HAP-1 (cell line): Measurements from ENCODE around the gene ST6GALNAC3.

Source experiments
- DNase-seq, 2 experiments: peaks; one replicate each; pipeline ENCODE4 v3.0.0-alpha.2; 2016 to 2020; ENCODE audit warnings: low spot score in 2 of 2
- H3K27me3 ChIP-seq: fragments of 250-450 bp; sonication (Bioruptor Pico); 2 replicates; pipeline ENCODE4 v1.5.1; 2020; ENCODE audit warnings: low read depth, mild to moderate bottlenecking, moderate library complexity
- H3K36me3 ChIP-seq: fragments of 250-450 bp; sonication (Bioruptor Pico); replicated peaks from 2 replicates; pipeline ENCODE4 v1.5.1; 2020; ENCODE audit warnings: mild to moderate bottlenecking
- H3K4me1 ChIP-seq: fragments of 250-450 bp; sonication (Bioruptor Pico); 2 replicates; pipeline ENCODE4 v1.5.1; 2020; ENCODE audit warnings: mild to moderate bottlenecking
- H3K4me3 ChIP-seq: fragments of 250-450 bp; sonication (Bioruptor Pico); 2 replicates; pipeline ENCODE4 v1.5.1; 2020; ENCODE audit warnings: mild to moderate bottlenecking, moderate library complexity
- H3K9me3 ChIP-seq: fragments of 250-450 bp; sonication (Bioruptor Pico); 2 replicates; pipeline ENCODE4 v1.5.1; 2020; ENCODE audit warnings: mild to moderate bottlenecking, moderate library complexity
- in situ Hi-C: fragments of 300-500 bp; cut with MboI; formaldehyde crosslinking; loops from 3 replicates; pipeline ENCODE4 v1.14.3; 2020; ENCODE audit warnings: low sequenced_read_pairs, inconsistent platforms, mixed read lengths

The ST6GALNAC3 gene

DNA sequence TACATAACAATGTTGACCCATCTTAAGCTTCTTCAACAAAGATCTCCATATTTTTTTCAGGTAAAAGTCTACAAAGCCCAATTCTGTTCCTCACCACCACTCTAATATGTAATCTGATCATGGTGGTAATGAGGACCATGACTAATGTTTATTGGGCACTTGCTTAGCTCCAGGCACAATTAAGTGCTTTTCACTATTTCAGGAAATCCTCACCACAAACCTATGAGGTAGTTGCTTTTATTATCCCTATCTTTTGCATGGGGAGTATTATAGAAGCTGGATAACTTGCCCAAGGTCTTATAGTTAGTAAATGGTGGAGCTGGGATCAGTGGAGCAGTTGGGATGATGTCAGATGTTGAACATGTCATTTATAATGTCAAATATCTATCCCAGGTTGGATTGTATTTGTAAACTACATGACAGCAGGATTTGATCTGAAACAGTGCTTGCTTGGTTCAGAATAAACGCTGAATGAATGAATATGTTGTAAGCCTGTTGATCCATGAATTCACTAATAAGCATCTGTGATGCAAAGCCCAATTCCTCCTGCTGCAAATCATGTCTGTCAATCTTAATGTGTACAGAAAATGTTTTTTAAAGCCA is 509.4 kb downstream of the ST6GALNAC3 start:
- H3K9me3 ChIP-seq, result no peaks in the 10 kb centered on the region
- H3K4me3 ChIP-seq, result no peak overlapping the region
- no peaks in the 10 kb centered on the region for H3K36me3 ChIP-seq
- H3K27me3 ChIP-seq, result no peaks in the 10 kb centered on the region; the same call in 1 of the 2 replicates
- H3K4me1 ChIP-seq, result no peaks in the 10 kb centered on the region
- no peak for DNase-seq
- in situ Hi-C loops, result no loop called here

DNA sequence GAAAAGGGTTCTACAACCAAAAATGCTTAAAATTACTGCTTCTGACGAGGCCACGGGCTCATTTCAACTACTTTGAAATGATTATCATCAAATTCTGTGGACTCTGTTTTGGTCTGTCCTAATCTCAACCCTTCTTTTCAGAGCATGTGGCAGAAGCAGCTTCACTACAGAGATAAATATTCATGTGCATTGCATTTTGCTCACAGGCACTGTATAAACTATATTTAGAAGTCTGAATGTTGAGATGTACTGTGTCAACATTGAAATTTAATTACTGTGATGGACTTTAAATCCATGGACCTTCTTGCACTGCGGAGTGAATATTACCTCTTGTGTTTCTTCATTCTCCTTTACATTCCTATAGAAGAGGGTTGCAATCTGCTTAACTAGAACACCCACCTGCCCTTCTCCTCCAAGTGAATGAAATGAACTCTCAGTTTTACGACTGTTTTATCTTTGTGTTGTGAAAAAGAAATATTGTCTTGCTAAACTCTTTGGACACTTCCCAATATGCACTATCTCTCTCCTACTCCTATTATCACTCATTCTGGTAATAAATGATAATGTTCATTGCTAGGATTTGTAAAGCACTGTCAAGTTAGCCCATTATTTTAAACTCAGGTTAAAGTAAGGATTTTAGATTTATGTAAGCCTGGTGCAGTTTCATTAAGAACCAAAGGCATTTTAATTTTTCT is 511.6 kb downstream of the ST6GALNAC3 start:
- H3K27me3 ChIP-seq, result no peaks in the 10 kb centered on the region; the same call in 1 of the 2 replicates
- no peak overlapping the region for H3K4me3 ChIP-seq
- no peaks in the 10 kb centered on the region for H3K36me3 ChIP-seq
- no peaks in the 10 kb centered on the region for H3K9me3 ChIP-seq
- no peak for DNase-seq
- no peaks in the 10 kb centered on the region for H3K4me1 ChIP-seq
- in situ Hi-C loops, result no loop called here

DNA sequence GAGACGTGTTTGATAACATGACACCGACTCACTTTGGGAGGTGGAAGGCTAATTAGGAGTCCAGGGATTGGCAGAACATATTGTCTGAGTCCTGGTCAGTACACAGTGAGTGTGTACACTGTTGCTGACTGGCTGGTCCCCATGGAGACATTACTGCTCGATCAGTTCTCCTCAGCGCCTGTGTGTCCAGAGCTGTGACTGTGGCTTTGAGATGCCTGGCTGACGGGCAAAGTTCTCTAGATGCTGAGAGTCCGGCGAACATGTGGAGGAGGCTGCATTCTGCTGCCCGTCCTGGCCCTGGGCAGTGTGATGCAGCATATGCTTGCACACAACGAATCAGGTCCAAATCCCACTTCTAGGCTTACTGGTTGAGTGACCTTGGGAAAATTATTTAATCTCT is 512.7 kb downstream of the ST6GALNAC3 start:
- Histone ChIP-seq H3K9me3 (no peaks in the 10 kb centered on the region), H3K36me3 (no peaks in the 10 kb centered on the region), H3K4me3 (no peak overlapping the region), H3K27me3 (no peaks in the 10 kb centered on the region; the same call in 1 of the 2 replicates), H3K4me1 (no peaks in the 10 kb centered on the region)
- in situ Hi-C loops, result no loop called here
- no peak for DNase-seq

DNA sequence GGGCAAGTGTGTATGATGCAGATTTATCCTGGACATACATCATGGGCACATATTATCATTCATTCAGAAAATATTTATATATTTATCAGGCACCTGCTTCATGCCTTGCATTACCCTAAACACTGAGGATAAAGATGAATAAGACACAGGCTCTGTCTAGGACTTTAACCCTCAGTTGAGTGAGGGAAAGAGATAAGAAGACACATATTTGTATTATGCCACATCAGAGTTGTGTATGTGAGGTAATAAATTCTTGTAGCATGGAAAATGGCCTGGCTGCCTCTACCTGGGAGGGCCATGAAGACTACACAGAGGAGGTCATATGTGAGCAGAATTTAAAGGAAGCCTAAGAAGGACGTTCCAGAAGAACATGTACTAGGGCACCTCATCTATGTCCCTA is 516.9 kb downstream of the ST6GALNAC3 start:
- Histone ChIP-seq H3K4me1 (no peaks in the 10 kb centered on the region), H3K36me3 (no peaks in the 10 kb centered on the region), H3K9me3 (no peaks in the 10 kb centered on the region), H3K27me3 (no peaks in the 10 kb centered on the region), H3K4me3 (no peak overlapping the region)
- in situ Hi-C loops, result no loop called here
- DNase-seq, result no peak

DNA sequence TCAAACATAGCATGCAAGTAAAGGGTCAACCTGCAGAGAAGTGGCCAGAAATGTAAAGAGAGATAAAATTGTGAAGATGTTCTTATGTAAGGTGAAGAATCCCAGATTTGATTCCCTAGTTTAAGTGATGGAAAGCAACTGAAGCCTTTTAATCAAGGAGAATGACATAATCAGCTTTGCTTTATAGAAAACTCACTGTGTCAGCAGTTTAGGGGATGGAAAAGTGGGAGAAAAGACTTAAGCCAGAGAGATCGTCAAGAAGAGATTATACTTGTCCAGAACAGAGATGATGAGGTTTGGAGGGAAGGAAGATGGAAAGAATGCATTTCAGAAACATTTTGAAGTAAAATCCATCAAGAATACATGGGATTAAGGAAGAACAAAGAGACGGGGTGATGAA is 517.4 kb downstream of the ST6GALNAC3 start:
- in situ Hi-C loops, result no loop called here
- Histone ChIP-seq H3K36me3 (no peaks in the 10 kb centered on the region), H3K4me3 (no peak overlapping the region), H3K27me3 (no peaks in the 10 kb centered on the region), H3K9me3 (no peaks in the 10 kb centered on the region), H3K4me1 (no peaks in the 10 kb centered on the region)
- DNase-seq, result no peak

DNA sequence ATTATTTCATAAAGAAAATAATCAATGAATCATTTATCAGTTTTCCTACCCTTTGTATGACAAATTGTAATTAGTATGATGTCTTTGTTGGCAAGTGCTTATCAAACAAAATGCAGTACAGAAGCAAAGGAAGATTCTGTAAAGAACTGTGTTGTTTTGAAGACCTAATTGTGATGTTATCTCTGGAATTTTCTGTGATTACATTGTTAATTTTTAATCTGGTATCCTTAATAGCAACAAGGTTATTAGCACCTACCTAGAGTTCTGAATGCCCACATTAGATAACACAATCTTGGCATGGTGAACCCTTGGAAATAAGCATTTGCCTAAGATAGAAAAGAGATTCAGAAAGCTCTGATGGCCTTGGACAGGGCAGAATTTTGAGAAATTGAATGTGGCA is 518.6 kb downstream of the ST6GALNAC3 start:
- Histone ChIP-seq H3K4me1 (no peaks in the 10 kb centered on the region), H3K36me3 (no peaks in the 10 kb centered on the region), H3K9me3 (no peaks in the 10 kb centered on the region), H3K27me3 (no peaks in the 10 kb centered on the region), H3K4me3 (no peak overlapping the region)
- no peak for DNase-seq
- in situ Hi-C loops, result no loop called here

DNA sequence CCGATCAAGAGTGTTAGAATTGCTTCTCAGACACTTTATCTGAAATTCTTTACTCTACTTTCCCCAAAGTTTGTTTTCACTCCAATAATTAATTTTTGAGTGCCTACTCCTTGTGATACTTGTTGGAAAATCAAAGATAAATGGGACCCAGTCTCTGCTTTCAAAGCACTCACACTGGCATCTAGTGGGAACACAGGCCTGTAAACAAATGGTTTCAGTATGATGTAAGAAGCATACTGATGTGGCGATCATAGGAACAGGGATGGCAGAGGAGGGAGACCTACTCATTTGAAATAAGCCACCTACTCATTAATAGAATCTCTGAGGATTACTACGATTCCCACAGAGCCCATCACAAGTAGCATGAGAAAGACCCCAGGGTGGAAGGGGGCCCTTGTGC is 519.1 kb downstream of the ST6GALNAC3 start:
- H3K27me3 ChIP-seq, result no peaks in the 10 kb centered on the region
- H3K4me1 ChIP-seq, result no peaks in the 10 kb centered on the region
- no peaks in the 10 kb centered on the region for H3K9me3 ChIP-seq
- no peak for DNase-seq
- no peaks in the 10 kb centered on the region for H3K36me3 ChIP-seq
- no peak overlapping the region for H3K4me3 ChIP-seq
- in situ Hi-C loops, result no loop called here

DNA sequence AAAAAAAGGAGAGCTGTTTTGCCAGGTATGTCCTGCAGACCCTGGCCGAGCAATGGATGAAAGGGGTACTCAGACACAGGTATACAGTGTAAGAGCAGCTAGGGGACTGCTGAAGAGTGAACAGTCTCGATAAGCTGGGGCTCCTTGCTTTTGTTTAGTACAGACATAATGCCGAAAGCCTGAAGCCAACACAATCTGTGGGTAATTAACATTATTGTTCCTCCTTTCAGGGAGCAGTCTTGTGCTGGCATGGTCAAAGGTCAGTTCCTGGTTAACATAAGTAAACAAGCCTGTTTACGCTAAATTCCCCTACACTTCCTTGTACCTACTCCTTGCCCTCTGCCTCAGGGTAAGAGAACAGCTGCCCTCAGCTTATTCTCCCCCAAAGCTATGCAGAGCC is 520.5 kb downstream of the ST6GALNAC3 start:
- Histone ChIP-seq H3K4me3 (no peak overlapping the region), H3K27me3 (no peaks in the 10 kb centered on the region), H3K9me3 (no peaks in the 10 kb centered on the region), H3K36me3 (no peaks in the 10 kb centered on the region), H3K4me1 (no peaks in the 10 kb centered on the region)
- DNase-seq, result no peak
- in situ Hi-C loops, result no loop called here

DNA sequence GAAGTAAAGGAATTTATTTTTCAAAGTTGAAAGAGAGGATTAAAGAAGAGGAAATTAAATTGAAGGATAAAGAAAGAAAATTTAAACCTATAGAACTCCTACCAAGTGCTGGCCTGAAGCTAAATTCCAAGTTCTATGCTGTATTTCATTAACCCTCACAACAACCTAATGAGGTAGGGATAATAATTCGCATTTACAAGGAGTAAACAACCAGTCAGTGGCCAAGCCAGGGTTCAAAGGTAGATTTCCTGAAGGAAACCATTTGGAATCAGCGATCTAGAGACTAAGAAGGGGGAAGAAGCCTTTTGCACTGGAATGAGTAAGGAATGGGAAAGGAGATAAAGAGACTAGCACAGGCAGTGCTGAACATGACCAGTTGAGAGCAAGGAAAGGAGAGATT is 526.9 kb downstream of the ST6GALNAC3 start:
- no peak overlapping the region for H3K4me3 ChIP-seq
- DNase-seq, result no peak
- no peaks in the 10 kb centered on the region; the same call in 1 of the 2 replicates for H3K27me3 ChIP-seq
- H3K9me3 ChIP-seq, result no peaks in the 10 kb centered on the region
- no peaks in the 10 kb centered on the region for H3K4me1 ChIP-seq
- no peaks in the 10 kb centered on the region for H3K36me3 ChIP-seq
- in situ Hi-C loops, result no loop called here

DNA sequence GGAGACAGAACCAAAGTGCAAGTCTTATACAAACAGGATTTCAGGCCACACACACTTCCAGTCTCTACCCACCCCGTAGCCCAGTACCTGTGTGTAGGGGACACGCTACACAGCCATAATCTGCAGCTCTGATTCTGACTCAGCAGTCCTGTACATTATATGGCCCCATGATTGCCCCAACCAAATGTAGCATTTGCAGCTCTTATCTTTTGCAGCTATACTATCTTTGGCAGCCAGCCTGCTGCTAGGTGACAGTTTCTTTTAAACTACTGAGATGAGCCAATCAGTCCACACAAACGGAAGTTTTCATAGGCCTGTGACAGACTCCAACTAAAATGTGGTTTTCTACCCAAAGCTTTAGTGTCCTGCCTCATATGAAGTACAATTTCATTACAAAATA is 533.2 kb downstream of the ST6GALNAC3 start:
- no peaks in the 10 kb centered on the region for H3K36me3 ChIP-seq
- H3K4me3 ChIP-seq, result no peak overlapping the region
- H3K9me3 ChIP-seq, result no peaks in the 10 kb centered on the region
- DNase-seq, result no peak
- H3K4me1 ChIP-seq, result no peaks in the 10 kb centered on the region
- in situ Hi-C loops, result no loop called here
- no peaks in the 10 kb centered on the region; the same call in 1 of the 2 replicates for H3K27me3 ChIP-seq

DNA sequence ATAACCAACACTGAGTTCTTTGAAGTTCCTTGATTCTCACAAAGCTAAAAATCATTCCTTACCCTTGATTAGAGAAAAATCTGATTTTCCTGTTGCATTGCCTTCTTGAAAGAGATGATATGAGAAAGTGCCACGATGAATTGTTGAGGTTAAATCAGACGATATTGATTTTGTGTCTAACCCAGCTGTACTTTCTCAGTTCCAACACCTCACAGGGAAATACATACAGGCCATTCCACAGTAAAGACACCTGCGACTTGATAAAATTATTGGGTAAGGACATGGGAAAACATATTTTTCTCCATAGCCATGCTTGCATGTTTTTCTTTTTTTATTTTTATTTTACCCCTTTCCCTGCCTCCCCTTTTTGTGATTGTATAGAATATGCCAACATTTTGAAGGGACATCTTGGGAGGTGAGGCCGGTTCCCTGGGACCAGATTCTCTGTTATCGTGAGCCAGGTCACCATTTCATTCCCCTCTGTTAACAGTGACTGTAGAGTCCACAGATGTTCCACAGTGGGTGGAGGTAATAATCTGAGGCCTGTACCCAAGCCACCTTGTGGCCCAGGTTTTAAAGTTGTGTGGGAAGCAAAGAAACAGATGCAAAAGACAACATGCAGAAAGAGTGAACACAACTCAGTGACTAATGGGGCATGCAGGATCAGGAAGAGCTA is 537.4 kb downstream of the ST6GALNAC3 start:
- H3K4me3 ChIP-seq, result no peak overlapping the region
- DNase-seq, result no peak
- H3K9me3 ChIP-seq, result no peaks in the 10 kb centered on the region
- H3K36me3 ChIP-seq, result no peaks in the 10 kb centered on the region
- no peaks in the 10 kb centered on the region for H3K4me1 ChIP-seq
- in situ Hi-C loops, result no loop called here
- no peaks in the 10 kb centered on the region for H3K27me3 ChIP-seq

DNA sequence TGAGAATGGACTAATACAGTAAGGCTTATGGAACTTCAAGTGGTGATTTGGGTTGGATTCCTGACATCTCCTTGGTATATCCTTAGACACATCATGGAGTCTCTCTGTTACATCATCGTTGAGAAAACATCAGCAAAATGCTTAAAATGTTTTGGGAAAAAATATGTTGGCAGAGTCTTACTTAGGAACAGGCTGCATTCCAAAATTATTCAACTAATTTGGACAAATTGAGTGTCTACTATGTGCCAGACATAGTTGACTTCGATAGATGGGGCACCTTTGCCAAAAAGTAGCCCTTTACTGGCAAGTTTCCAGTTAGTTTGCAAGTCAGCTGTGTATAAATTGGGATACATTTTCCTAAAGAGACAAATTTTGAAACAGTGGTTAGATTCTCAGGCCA is 539.3 kb downstream of the ST6GALNAC3 start:
- in situ Hi-C loops, result no loop called here
- no peaks in the 10 kb centered on the region for H3K4me1 ChIP-seq

DNA sequence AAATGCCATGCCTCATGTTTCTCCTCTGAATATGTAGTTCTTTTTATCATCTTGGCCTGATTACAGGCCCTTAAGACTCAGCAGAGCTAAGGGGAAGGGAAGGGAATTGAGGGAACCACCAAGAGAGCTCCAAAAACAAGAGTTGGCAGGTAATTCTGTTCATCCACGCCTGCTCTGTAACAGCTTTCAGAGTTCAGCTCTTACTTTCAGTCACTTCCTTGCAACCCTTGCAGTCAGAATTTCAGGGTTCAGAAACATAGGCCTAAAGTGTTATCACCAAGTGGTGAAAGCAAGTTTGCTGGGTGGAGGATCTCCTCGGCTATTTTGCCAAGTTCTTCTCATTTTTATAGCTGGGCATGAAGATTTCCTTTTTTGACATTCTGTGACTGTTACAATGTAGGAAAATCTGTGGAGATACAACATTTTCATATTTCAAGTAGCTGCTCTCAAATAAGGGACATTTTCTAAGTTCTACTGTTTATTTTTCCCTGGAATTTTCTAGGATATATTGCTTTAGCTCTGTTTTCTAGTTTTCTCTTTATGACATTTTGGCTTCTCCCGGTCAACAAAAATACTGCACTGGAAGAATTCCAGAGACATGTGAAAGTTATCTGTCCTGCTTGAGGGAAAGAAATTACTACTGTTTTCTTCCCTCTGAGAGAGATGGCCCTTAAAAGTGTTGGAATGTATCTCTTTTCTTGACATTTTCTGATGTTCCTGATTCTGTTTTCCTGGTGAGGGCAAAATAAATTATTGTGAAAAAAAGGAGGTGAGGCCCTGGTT is 540.9 kb downstream of the ST6GALNAC3 start:
- H3K36me3 ChIP-seq, result no peaks in the 10 kb centered on the region
- H3K27me3 ChIP-seq, result no peaks in the 10 kb centered on the region
- H3K4me1 ChIP-seq, result no peaks in the 10 kb centered on the region
- no peak overlapping the region for H3K4me3 ChIP-seq
- no peak for DNase-seq
- in situ Hi-C loops, result no loop called here
- no peaks in the 10 kb centered on the region for H3K9me3 ChIP-seq

More for the DNA sequence above, 539.3 kb downstream of the ST6GALNAC3 start:
- Histone ChIP-seq H3K4me3 (no peak overlapping the region), H3K36me3 (no peaks in the 10 kb centered on the region), H3K9me3 (no peaks in the 10 kb centered on the region), H3K27me3 (no peaks in the 10 kb centered on the region)
- no peak for DNase-seq

DNA sequence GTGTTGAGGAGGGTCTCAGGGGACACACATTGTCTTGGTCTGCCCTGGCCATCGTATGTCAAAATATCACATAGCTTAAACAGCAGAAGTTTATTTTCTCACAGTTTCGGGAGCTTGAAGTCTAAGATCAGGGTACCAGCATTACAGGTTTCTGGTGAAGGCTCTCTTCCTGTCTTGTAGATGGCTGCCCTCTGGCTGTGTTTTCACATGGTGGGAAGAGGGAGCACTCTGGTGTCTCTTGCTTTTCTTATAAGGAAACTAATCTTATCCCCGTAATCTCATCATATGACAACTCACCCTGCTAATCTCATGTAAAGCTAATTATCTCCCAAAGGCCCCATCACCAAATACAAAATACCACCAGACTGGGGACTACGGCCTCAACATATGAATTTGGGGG is 545.8 kb downstream of the ST6GALNAC3 start:
- H3K4me1 ChIP-seq, result no peaks in the 10 kb centered on the region
- no peaks in the 10 kb centered on the region; the same call in 1 of the 2 replicates for H3K27me3 ChIP-seq
- H3K9me3 ChIP-seq, result no peaks in the 10 kb centered on the region
- in situ Hi-C loops, result no loop called here
- no peak overlapping the region for H3K4me3 ChIP-seq
- DNase-seq, result no peak
- no peaks in the 10 kb centered on the region for H3K36me3 ChIP-seq
